Subcutaneous abdominal adipose tissue (tissue), 5 donors: ENCODE results near the gene MAMDC2.

Source experiments
- H3K27ac ChIP-seq: one replicate; pipeline ENCODE4 v1.7.0; 2013; ENCODE audit warnings: low read depth, mild to moderate bottlenecking, inconsistent platforms, low read length, moderate library complexity
- H3K27me3 ChIP-seq, 5 donors: one replicate each; pipeline ENCODE4 v1.7.0; 2013; ENCODE audit warnings: low read length in 5 of 5, inconsistent platforms in 1 of 5; ENCODE audit not compliant: control insufficient read depth in 5 of 5, insufficient read depth in 4 of 5
- H3K36me3 ChIP-seq, 5 donors: one replicate each; pipeline ENCODE4 v1.7.0; 2013; ENCODE audit warnings: low read length in 5 of 5; ENCODE audit not compliant: control insufficient read depth in 5 of 5, insufficient read depth in 5 of 5
- H3K4me1 ChIP-seq, 5 donors: one replicate each; pipeline ENCODE4 v1.7.0; 2013; ENCODE audit warnings: low read length in 5 of 5, mild to moderate bottlenecking in 3 of 5, moderate library complexity in 1 of 5; ENCODE audit not compliant: control insufficient read depth in 5 of 5, insufficient read depth in 5 of 5
- H3K4me3 ChIP-seq, 5 donors: one replicate each; pipeline ENCODE4 v1.7.0; 2013; ENCODE audit warnings: low read length in 5 of 5, low read depth in 1 of 5
- H3K9ac ChIP-seq, 5 donors: one replicate each; pipeline ENCODE4 v1.7.0; 2013; ENCODE audit warnings: low read length in 5 of 5, mild to moderate bottlenecking in 4 of 5, moderate library complexity in 3 of 5
- H3K9me3 ChIP-seq, 5 donors: one replicate each; pipeline ENCODE4 v1.7.0; 2013; ENCODE audit warnings: low read length in 5 of 5; ENCODE audit not compliant: control insufficient read depth in 5 of 5
- donor health status: healthy.
- donor health status: healthy.
- donor health status: healthy.
- donor health status: healthy.
- donor health status: healthy.

MAMDC2 gene

DNA sequence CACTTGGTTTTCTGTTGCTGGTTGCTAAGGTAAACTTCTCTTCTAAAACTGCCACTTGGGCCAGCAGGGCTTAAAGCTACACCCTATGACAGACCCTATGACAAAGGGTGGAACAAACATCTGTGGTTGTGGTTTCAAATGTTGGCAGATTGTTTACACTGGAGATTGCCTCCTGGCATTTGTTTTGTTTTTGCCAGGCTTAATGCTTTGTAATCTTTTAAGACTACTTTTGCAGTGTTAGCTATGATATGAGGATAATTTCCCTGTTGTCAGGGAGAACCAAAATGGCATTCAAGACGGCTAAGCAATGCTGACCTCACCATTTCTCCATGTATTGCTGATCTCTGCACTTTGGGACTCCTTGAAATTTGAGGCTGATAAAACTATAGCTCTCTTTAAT, 50.3 kb downstream of the MAMDC2 start:
- no peak overlapping the region for H3K9ac ChIP-seq
- H3K27ac ChIP-seq: no peak overlapping the region
- H3K4me1 ChIP-seq: peaks cover 0 to 5% (median 3%) of the 10 kb centered on the region in 5 donors

DNA sequence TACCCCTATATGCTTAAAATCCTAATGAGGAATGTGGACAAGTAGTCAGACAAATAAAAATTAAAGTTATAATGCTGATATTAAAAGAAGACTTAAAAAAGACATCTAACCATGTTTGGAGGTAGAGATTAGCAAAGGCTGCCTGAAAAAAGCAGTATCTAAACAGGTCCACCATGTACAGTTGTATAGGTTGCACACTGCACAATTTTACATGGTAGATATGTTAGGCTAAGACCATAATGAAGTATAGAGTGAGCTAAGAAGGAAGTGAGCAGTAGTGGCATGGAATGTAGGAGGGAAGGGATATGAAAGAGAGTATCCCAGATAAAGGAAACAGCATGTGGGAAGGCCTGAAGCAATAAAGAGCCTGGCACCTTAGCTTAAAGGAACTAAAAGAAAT, 51.1 kb downstream of the MAMDC2 start:
- no peak overlapping the region for H3K9ac ChIP-seq
- H3K27ac ChIP-seq: no peak overlapping the region
- H3K36me3 ChIP-seq: no peaks in the 10 kb centered on the region
- no peaks in the 10 kb centered on the region for H3K27me3 ChIP-seq
- H3K4me3 ChIP-seq: no peak overlapping the region
- no peaks in the 10 kb centered on the region for H3K9me3 ChIP-seq
- H3K4me1 ChIP-seq: peaks cover 0 to 5% (median 3%) of the 10 kb centered on the region in 5 donors

More for the DNA sequence above, 50.3 kb downstream of the MAMDC2 start:
- Histone ChIP-seq H3K4me3 (no peak overlapping the region), H3K36me3 (no peaks in the 10 kb centered on the region), H3K9me3 (no peaks in the 10 kb centered on the region), H3K27me3 (no peaks in the 10 kb centered on the region)

DNA sequence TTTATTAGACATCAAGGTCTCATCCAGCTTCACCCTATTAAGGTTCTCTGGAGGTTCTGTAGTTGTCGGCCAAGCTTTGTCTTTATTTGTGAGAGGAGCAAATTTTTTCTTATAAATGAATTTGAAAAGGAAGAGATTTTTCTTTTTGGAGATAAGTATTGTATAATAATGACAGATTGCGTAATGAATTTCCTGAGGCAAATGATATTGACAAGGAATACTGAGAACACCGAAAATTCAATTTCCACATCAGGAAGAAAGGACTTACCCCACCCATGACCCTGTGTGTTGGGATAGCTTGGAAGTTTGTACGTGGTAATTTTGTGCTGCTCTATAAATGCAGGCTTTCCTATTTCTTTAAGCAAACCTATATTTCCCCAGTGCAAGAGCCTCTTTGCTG, 53.5 kb downstream of the MAMDC2 start:
- Histone ChIP-seq H3K27ac (no peak overlapping the region), H3K27me3 (no peaks in the 10 kb centered on the region), H3K36me3 (no peaks in the 10 kb centered on the region), H3K9me3 (no peaks in the 10 kb centered on the region), H3K4me1 (peaks cover 0 to 2% (median 0%) of the 10 kb centered on the region in 5 donors), H3K4me3 (no peak overlapping the region), H3K9ac (no peak overlapping the region)

DNA sequence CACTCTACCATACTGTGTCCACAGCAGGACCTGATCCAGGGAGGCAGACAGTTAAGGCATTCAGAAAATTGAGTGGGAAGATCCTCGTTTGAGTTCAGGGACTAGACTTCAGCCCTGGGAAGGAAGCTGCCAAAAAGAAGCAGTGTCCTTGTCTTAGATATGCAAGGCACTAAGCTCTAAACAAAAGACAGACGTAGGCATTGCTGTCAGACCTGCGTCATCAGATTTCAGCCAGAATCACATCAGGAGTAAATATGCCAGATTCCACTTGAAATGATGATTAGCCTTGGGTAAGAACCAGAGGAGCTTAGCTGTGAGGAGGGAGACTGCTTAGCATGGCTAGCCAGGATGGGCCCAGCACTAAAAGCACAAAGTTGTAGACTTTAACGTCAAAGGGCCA, 56.7 kb downstream of the MAMDC2 start:
- Histone ChIP-seq H3K9ac (no peak overlapping the region), H3K27ac (no peak overlapping the region), H3K4me3 (no peak overlapping the region), H3K36me3 (no peaks in the 10 kb centered on the region), H3K27me3 (no peaks in the 10 kb centered on the region), H3K9me3 (no peaks in the 10 kb centered on the region), H3K4me1 (no peaks in the 10 kb centered on the region)

DNA sequence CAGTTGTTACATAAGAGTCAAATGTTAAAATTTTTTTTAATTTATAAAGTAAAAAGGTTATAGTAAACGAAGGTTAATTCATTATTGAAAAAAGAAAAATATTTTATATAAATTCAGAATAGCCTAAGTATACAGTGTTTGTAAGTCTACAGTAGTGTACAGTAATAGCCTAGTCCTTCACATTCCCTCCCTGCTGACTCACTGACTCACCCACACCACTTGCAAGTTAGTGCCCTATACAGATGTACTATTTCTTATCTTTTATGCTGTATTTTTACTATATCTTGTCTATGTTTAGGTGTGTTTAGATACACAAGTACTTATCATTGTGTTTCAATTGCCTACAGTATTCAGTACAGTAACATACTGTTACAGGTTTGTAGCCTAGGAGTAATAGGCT, 57.6 kb downstream of the MAMDC2 start:
- H3K9ac ChIP-seq: no peak overlapping the region
- H3K4me1 ChIP-seq: no peaks in the 10 kb centered on the region
- no peaks in the 10 kb centered on the region for H3K9me3 ChIP-seq
- H3K4me3 ChIP-seq: no peak overlapping the region
- H3K27me3 ChIP-seq: no peaks in the 10 kb centered on the region
- H3K36me3 ChIP-seq: no peaks in the 10 kb centered on the region
- H3K27ac ChIP-seq: no peak overlapping the region

DNA sequence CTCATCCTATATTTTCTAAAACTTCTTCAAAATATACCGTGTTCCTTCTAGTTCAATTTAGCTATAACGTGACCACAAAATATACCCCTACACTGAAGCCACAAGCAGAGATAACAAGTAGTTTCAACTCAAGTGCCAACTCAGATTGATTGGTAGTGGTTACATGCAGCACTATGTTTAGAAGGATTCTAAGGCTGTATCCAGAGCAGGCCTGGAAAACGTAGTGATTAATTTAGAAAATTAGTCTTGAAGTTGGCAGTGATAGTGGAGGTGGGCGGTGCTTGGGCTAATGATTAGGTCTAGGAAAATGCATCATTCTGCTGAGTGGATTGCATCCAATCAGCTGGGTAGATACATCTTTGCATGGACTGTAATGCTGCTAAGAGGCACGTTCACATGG, 61.5 kb downstream of the MAMDC2 start:
- Histone ChIP-seq H3K27me3 (no peaks in the 10 kb centered on the region), H3K9me3 (no peaks in the 10 kb centered on the region), H3K4me3 (no peak overlapping the region), H3K36me3 (peaks cover 0 to 4% (median 3%) of the 10 kb centered on the region in 5 donors), H3K9ac (no peak overlapping the region), H3K4me1 (peaks cover 0 to 5% (median 0%) of the 10 kb centered on the region in 5 donors), H3K27ac (no peak overlapping the region)

DNA sequence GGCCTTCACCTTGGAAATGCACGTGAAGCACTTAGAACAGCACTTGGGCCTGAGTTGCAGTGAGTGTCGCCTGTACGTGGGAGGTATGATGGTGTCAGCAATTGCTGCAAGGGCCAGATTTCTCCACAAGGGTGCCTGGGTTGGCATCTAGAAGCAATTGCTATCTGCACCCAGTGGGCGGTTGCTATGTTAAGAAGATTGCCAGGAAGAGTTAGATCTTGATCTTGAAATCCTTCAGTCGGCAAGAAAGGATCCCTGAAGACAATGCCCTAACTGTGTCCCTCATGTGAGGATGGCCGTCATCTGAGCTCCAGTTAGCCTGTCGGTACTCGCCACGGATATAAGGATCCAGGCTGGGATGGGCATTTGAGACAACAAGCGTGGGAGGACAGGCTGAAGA, 62.9 kb downstream of the MAMDC2 start:
- Histone ChIP-seq H3K27ac (no peak overlapping the region), H3K9me3 (no peaks in the 10 kb centered on the region), H3K27me3 (no peaks in the 10 kb centered on the region), H3K9ac (no peak overlapping the region), H3K4me3 (no peak overlapping the region), H3K4me1 (peaks cover 0 to 14% (median 7%) of the 10 kb centered on the region in 5 donors), H3K36me3 (peaks cover 0 to 4% (median 3%) of the 10 kb centered on the region in 5 donors)

DNA sequence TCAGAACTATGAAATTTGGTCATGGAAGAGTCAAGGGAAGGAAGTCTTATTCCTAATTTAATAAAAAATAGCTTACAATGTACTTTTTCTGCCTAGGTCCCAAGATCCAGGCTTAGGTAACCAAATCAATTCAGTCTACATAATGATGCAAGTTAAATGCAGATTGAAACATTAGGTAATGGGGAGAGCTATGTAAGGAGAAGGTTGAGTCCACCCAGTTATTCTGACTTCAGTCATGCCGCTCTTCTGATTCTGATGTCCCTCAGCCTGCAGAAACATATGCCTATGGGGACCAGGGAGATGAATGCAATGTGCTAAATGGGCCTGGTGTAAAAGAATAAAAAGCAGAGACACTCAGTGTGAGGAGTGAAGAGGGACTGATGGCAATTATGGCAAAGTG, 63.9 kb downstream of the MAMDC2 start:
- Histone ChIP-seq H3K9ac (no peak overlapping the region), H3K4me3 (no peak overlapping the region), H3K27ac (no peak overlapping the region), H3K36me3 (peaks cover 0 to 4% (median 3%) of the 10 kb centered on the region in 5 donors), H3K9me3 (no peaks in the 10 kb centered on the region), H3K4me1 (peaks cover 0 to 14% (median 7%) of the 10 kb centered on the region in 5 donors), H3K27me3 (no peaks in the 10 kb centered on the region)

DNA sequence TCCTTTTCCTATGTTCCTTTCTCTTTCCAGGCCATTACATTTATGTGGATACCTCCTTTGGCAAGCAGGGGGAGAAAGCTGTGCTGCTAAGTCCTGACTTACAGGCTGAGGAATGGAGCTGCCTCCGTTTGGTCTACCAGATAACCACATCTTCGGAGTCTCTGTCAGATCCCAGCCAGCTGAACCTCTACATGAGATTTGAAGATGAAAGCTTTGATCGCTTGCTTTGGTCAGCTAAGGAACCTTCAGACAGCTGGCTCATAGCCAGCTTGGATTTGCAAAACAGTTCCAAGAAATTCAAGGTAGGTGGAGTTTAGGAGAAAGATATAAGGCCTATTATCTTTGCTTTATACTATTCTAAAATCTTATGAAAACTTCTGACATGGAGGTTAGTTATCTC, 64.5 kb downstream of the MAMDC2 start:
- peaks cover 0 to 4% (median 3%) of the 10 kb centered on the region in 5 donors for H3K36me3 ChIP-seq
- H3K4me3 ChIP-seq: no peak overlapping the region
- H3K4me1 ChIP-seq: peaks cover 0 to 17% (median 7%) of the 10 kb centered on the region in 5 donors
- no peak overlapping the region for H3K27ac ChIP-seq
- no peaks in the 10 kb centered on the region for H3K9me3 ChIP-seq
- no peaks in the 10 kb centered on the region for H3K27me3 ChIP-seq
- H3K9ac ChIP-seq: no peak overlapping the region

DNA sequence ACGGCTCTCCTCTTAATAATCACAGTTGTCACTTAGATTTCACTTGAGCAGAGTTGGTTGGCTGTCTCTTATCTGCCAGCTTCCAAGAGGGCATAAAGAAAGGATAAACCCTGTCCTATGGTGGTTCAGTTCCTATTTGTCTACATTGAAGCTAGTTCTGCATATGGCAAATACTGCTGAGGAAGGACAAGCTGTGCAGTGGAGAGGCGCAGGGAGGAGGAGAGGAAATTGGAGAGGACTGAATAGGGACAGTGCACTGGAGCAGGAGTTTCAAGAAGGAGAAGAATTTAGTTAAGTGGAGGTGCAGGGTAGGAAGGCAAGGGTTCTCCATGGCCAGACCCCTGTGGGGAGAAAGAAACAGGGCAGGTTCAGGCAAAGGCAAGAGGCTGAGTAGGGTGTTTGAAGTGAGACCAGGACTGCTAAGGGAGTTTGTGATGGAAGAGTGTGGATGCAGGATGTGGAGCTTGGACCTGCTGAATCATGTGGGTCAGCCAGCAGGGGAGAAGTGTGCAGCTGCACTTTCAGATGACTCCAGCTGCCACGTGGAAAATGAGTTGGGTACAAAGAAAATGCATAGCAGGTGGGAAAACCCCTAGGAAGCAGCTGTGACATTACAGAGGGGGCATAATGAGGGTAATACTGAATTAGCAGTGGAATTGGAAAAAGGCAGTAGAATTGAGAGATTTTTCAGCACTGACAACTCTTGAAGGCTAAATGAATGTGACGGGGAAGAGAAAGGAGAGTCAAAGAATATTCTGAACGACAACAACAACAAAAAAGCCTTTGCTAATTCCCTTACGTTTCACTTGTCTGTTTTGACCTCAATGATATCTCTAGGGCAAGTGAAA, 66.8 kb downstream of the MAMDC2 start:
- no peak overlapping the region for H3K9ac ChIP-seq
- peaks cover 0 to 11% (median 3%) of the 10 kb centered on the region in 5 donors for H3K36me3 ChIP-seq
- no peak overlapping the region for H3K27ac ChIP-seq
- H3K4me1 ChIP-seq: peaks cover 0 to 17% (median 7%) of the 10 kb centered on the region in 5 donors
- H3K27me3 ChIP-seq: no peaks in the 10 kb centered on the region
- H3K4me3 ChIP-seq: no peak overlapping the region
- H3K9me3 ChIP-seq: no peaks in the 10 kb centered on the region
